ENCODE results near the gene ALDOC.

Gene ALDOC

GRCh38 chr17:28547096-28547622, 29.5 kb downstream of the ALDOC start:
- no peak for DNase-seq

GRCh38 chr17:28545787-28546415, 30.8 kb downstream of the ALDOC start:
- Histone ChIP-seq H3K23ac (ENCODE audit: low read length in 2 of 2) (no peak overlapping the region), H3K4me3 (ENCODE audit: insufficient read depth in 1 of 2, low read depth in 1 of 2, low read length in 2 of 2) (no peak overlapping the region), H3K14ac (ENCODE audit: low read length in 2 of 2) (no peak overlapping the region), H3K9me3 (ENCODE audit: control insufficient read depth, low read length) (no peaks in the 10 kb centered on the region), H3K4me2 (ENCODE audit: low read length, poor library complexity, severe bottlenecking) (no peak overlapping the region), H2BK120ac (ENCODE audit: low read depth, low read length) (no peak overlapping the region), H3K18ac (ENCODE audit: low read depth in 1 of 2, low read length in 2 of 2) (no peak overlapping the region), H2AK5ac (ENCODE audit: low read length, severe bottlenecking) (no peak overlapping the region), H3K4me1 (ENCODE audit: control insufficient read depth, insufficient read depth, low read depth, low read length) (peaks cover 5% of the 10 kb centered on the region), H4K91ac (ENCODE audit: low read length) (no peak overlapping the region), H3K9ac (ENCODE audit: low read length) (no peak overlapping the region), H3K36me3 (ENCODE audit: control insufficient read depth in 1 of 2, insufficient read depth in 2 of 2, low read depth in 1 of 2, low read length in 2 of 2) (peaks cover 15 to 21% of the 10 kb centered on the region in 2 experiments), H3K27ac (ENCODE audit: low read length, poor library complexity, severe bottlenecking) (no peak overlapping the region), H2BK15ac (ENCODE audit: low read depth, poor library complexity, severe bottlenecking) (no peak overlapping the region), H3K27me3 (ENCODE audit: control insufficient read depth in 1 of 2, insufficient read depth in 1 of 2, low read length in 2 of 2) (no peaks in the 10 kb centered on the region), H4K8ac (ENCODE audit: low read length) (no peak overlapping the region), H2BK12ac (ENCODE audit: low read length in 2 of 2) (no peak overlapping the region), H3K4ac (ENCODE audit: low read depth in 1 of 2, low read length in 2 of 2) (no peak overlapping the region), H2BK5ac (ENCODE audit: low read depth, low read length, poor library complexity, severe bottlenecking) (no peak overlapping the region), H3K79me1 (replicated peaks; ENCODE audit: low read length, poor library complexity, severe bottlenecking) (peaks cover 24% of the 10 kb centered on the region), H2AFZ (ENCODE audit: low read depth, low read length) (no peak overlapping the region)
- DNase-seq, result no peak
- 81% methylated on average over 5 of the region's 6 CpGs for WGBS

More at GRCh38 chr17:28547096-28547622, 29.5 kb downstream of the ALDOC start:
- no peak overlapping the region for H3K18ac ChIP-seq (ENCODE audit: low read depth in 1 of 2, low read length in 2 of 2)
- no peak overlapping the region for H2BK5ac ChIP-seq (ENCODE audit: low read depth, low read length, poor library complexity, severe bottlenecking)
- H3K4me1 ChIP-seq (ENCODE audit: control insufficient read depth, insufficient read depth, low read depth, low read length), result peaks cover 9% of the 10 kb centered on the region
- no peaks in the 10 kb centered on the region for H3K27me3 ChIP-seq (ENCODE audit: control insufficient read depth in 1 of 2, insufficient read depth in 1 of 2, low read length in 2 of 2)
- H2BK12ac ChIP-seq (ENCODE audit: low read length in 2 of 2), result no peak overlapping the region
- H4K8ac ChIP-seq (ENCODE audit: low read length), result no peak overlapping the region
- H3K27ac ChIP-seq (ENCODE audit: low read length, poor library complexity, severe bottlenecking), result no peak overlapping the region
- no peak overlapping the region for H2AFZ ChIP-seq (ENCODE audit: low read depth, low read length)
- no peak overlapping the region for H2AK5ac ChIP-seq (ENCODE audit: low read length, severe bottlenecking)
- no peak overlapping the region for H3K14ac ChIP-seq (ENCODE audit: low read length in 2 of 2)
- no peaks in the 10 kb centered on the region for H3K9me3 ChIP-seq (ENCODE audit: control insufficient read depth, low read length)
- H3K36me3 ChIP-seq (ENCODE audit: control insufficient read depth in 1 of 2, insufficient read depth in 2 of 2, low read depth in 1 of 2, low read length in 2 of 2), result peaks cover 15 to 21% of the 10 kb centered on the region in 2 experiments
- no peak overlapping the region for H3K4ac ChIP-seq (ENCODE audit: low read depth in 1 of 2, low read length in 2 of 2)
- WGBS, result 96% methylated on average over 11 of the region's 14 CpGs
- H3K4me3 ChIP-seq (ENCODE audit: insufficient read depth in 1 of 2, low read depth in 1 of 2, low read length in 2 of 2), result no peak overlapping the region
- H4K91ac ChIP-seq (ENCODE audit: low read length), result no peak overlapping the region
- no peak overlapping the region for H2BK15ac ChIP-seq (ENCODE audit: low read depth, poor library complexity, severe bottlenecking)
- no peak overlapping the region for H3K4me2 ChIP-seq (ENCODE audit: low read length, poor library complexity, severe bottlenecking)
- no peak overlapping the region for H3K23ac ChIP-seq (ENCODE audit: low read length in 2 of 2)
- peaks cover 31% of the 10 kb centered on the region for H3K79me1 ChIP-seq (replicated peaks; ENCODE audit: low read length, poor library complexity, severe bottlenecking)
- H2BK120ac ChIP-seq (ENCODE audit: low read depth, low read length), result no peak overlapping the region
- no peak overlapping the region for H3K9ac ChIP-seq (ENCODE audit: low read length)

- Histone ChIP-seq H4K91ac (ENCODE audit: low read length) (no peak overlapping the region), H2BK5ac (ENCODE audit: low read depth, low read length, poor library complexity, severe bottlenecking) (no peak overlapping the region), H4K8ac (ENCODE audit: low read length) (no peak overlapping the region), H3K14ac (ENCODE audit: low read length in 2 of 2) (no peak overlapping the region), H3K36me3 (ENCODE audit: control insufficient read depth in 1 of 2, insufficient read depth in 2 of 2, low read depth in 1 of 2, low read length in 2 of 2) (peaks cover 15 to 21% of the 10 kb centered on the region in 2 experiments), H2BK12ac (ENCODE audit: low read length in 2 of 2) (no peak overlapping the region), H3K23ac (ENCODE audit: low read length in 2 of 2) (no peak overlapping the region), H2AFZ (ENCODE audit: low read depth, low read length) (no peak overlapping the region), H3K4me1 (ENCODE audit: control insufficient read depth, insufficient read depth, low read depth, low read length) (peaks cover 3% of the 10 kb centered on the region), H2BK120ac (ENCODE audit: low read depth, low read length) (no peak overlapping the region), H3K27ac (ENCODE audit: low read length, poor library complexity, severe bottlenecking) (no peak overlapping the region), H2BK15ac (ENCODE audit: low read depth, poor library complexity, severe bottlenecking) (no peak overlapping the region), H3K27me3 (ENCODE audit: control insufficient read depth in 1 of 2, insufficient read depth in 1 of 2, low read length in 2 of 2) (no peaks in the 10 kb centered on the region), H3K79me1 (replicated peaks; ENCODE audit: low read length, poor library complexity, severe bottlenecking) (peaks cover 17% of the 10 kb centered on the region), H3K4me2 (ENCODE audit: low read length, poor library complexity, severe bottlenecking) (no peak overlapping the region), H3K4me3 (ENCODE audit: insufficient read depth in 1 of 2, low read depth in 1 of 2, low read length in 2 of 2) (no peak overlapping the region), H3K9ac (ENCODE audit: low read length) (no peak overlapping the region), H2AK5ac (ENCODE audit: low read length, severe bottlenecking) (no peak overlapping the region), H3K4ac (ENCODE audit: low read depth in 1 of 2, low read length in 2 of 2) (no peak overlapping the region), H3K18ac (ENCODE audit: low read depth in 1 of 2, low read length in 2 of 2) (no peak overlapping the region), H3K9me3 (ENCODE audit: control insufficient read depth, low read length) (no peaks in the 10 kb centered on the region)
- 64% methylated on average over 2 of the region's 2 CpGs for whole genome bisulfite sequencing
- DNase-seq, result no peak
Measured at GRCh38 chr17:28545141-28545503, 31.6 kb downstream of the ALDOC start.

GRCh38 chr17:28544402-28545140, 32.1 kb downstream of the ALDOC start:
- no peak overlapping the region for H3K27ac ChIP-seq (ENCODE audit: low read length, poor library complexity, severe bottlenecking)

More at GRCh38 chr17:28544402-28545140, 32.1 kb downstream of the ALDOC start:
- H3K9me3 ChIP-seq (ENCODE audit: control insufficient read depth, low read length), result no peaks in the 10 kb centered on the region
- H2AK5ac ChIP-seq (ENCODE audit: low read length, severe bottlenecking), result no peak overlapping the region
- H3K36me3 ChIP-seq (ENCODE audit: control insufficient read depth in 1 of 2, insufficient read depth in 2 of 2, low read depth in 1 of 2, low read length in 2 of 2), result peaks cover 15 to 21% of the 10 kb centered on the region in 2 experiments
- no peaks in the 10 kb centered on the region for H3K27me3 ChIP-seq (ENCODE audit: control insufficient read depth in 1 of 2, insufficient read depth in 1 of 2, low read length in 2 of 2)
- H4K8ac ChIP-seq (ENCODE audit: low read length), result no peak overlapping the region
- no peak overlapping the region for H2BK12ac ChIP-seq (ENCODE audit: low read length in 2 of 2)
- H2AFZ ChIP-seq (ENCODE audit: low read depth, low read length), result no peak overlapping the region
- no peak overlapping the region for H3K4ac ChIP-seq (ENCODE audit: low read depth in 1 of 2, low read length in 2 of 2)
- H3K4me1 ChIP-seq (ENCODE audit: control insufficient read depth, insufficient read depth, low read depth, low read length), result peaks cover 2% of the 10 kb centered on the region
- H2BK15ac ChIP-seq (ENCODE audit: low read depth, poor library complexity, severe bottlenecking), result no peak overlapping the region
- H3K4me2 ChIP-seq (ENCODE audit: low read length, poor library complexity, severe bottlenecking), result no peak overlapping the region
- no peak overlapping the region for H3K23ac ChIP-seq (ENCODE audit: low read length in 2 of 2)
- H3K79me1 ChIP-seq (replicated peaks; ENCODE audit: low read length, poor library complexity, severe bottlenecking), result peaks cover 11% of the 10 kb centered on the region
- 96% methylated on average over 2 of the region's 4 CpGs for WGBS
- H3K14ac ChIP-seq (ENCODE audit: low read length in 2 of 2), result no peak overlapping the region
- no peak overlapping the region for H3K18ac ChIP-seq (ENCODE audit: low read depth in 1 of 2, low read length in 2 of 2)
- no peak overlapping the region for H3K4me3 ChIP-seq (ENCODE audit: insufficient read depth in 1 of 2, low read depth in 1 of 2, low read length in 2 of 2)
- H3K9ac ChIP-seq (ENCODE audit: low read length), result no peak overlapping the region
- no peak for DNase-seq
- H2BK5ac ChIP-seq (ENCODE audit: low read depth, low read length, poor library complexity, severe bottlenecking), result no peak overlapping the region
- no peak overlapping the region for H4K91ac ChIP-seq (ENCODE audit: low read length)
- no peak overlapping the region for H2BK120ac ChIP-seq (ENCODE audit: low read depth, low read length)
